GM12873 (cell line): ENCODE data around the gene CISD3.

ENCODE experiments used
- CTCF ChIP-seq: IDR thresholded peaks from 2 replicates; pipeline ENCODE4 v1.5.1; 2012; ENCODE audit warnings: low read depth, mild to moderate bottlenecking, moderate library complexity, low read length, control low read depth; ENCODE audit not compliant: insufficient read depth; ENCODE audit errors: missing control alignments

Gene CISD3

GRCh38 chr17:38715216-38715943 is 14.8 kb upstream of the CISD3 start:
- no peak for TF ChIP-seq CTCF

- TF ChIP-seq CTCF: no peak
These were observed 13.7 kb upstream of the CISD3 start for GRCh38 chr17:38716368-38717005.

GRCh38 chr17:38717139-38717745 is 12.9 kb upstream of the CISD3 start:
- no peak for TF ChIP-seq CTCF

- no peak for TF ChIP-seq CTCF
These were observed 10.7 kb upstream of the CISD3 start for GRCh38 chr17:38719289-38719942.

GRCh38 chr17:38719943-38720641 is 10.0 kb upstream of the CISD3 start:
- no peak for TF ChIP-seq CTCF

- no peak for TF ChIP-seq CTCF
These were observed 9.2 kb upstream of the CISD3 start for GRCh38 chr17:38720941-38721340.

GRCh38 chr17:38721802-38722201 is 8.3 kb upstream of the CISD3 start:
- TF ChIP-seq CTCF: no peak
